Loucy (cell line): ENCODE results near the gene TRAF2.

Source experiments
- H2AFZ ChIP-seq: fragments of 200-600 bp; sonication (generic); 2 replicates; pipeline ENCODE4 v1.6.0; 2016; ENCODE audit warnings: antibody characterized with exemption, mild to moderate bottlenecking, low read length, moderate library complexity
- H3F3A ChIP-seq: fragments of 200-600 bp; 2 replicates; pipeline ENCODE4 v1.6.0; 2016; ENCODE audit warnings: antibody characterized with exemption, low read depth, mild to moderate bottlenecking
- H3K27me3 ChIP-seq: fragments of 200-600 bp; sonication (generic); 2 replicates; pipeline ENCODE4 v1.6.1; 2014; ENCODE audit warnings: low read length, mild to moderate bottlenecking; ENCODE audit not compliant: insufficient read depth, poor library complexity, severe bottlenecking
- H3K36me3 ChIP-seq: fragments of 200-600 bp; sonication (generic); 2 replicates; pipeline ENCODE4 v1.6.1; 2016; ENCODE audit warnings: low read length; ENCODE audit not compliant: insufficient read depth
- H3K4me1 ChIP-seq: fragments of 200-600 bp; sonication (generic); 2 replicates; pipeline ENCODE4 v1.5.1; 2014; ENCODE audit warnings: low read length, mild to moderate bottlenecking; ENCODE audit not compliant: insufficient read depth, poor library complexity, severe bottlenecking
- H3K4me2 ChIP-seq: fragments of 200-600 bp; sonication (generic); 2 replicates; pipeline ENCODE4 v1.6.0; 2014; ENCODE audit warnings: antibody characterized with exemption, low read length, low read depth, mild to moderate bottlenecking; ENCODE audit not compliant: poor library complexity, severe bottlenecking
- H3K4me3 ChIP-seq: fragments of 200-600 bp; sonication (generic); 2 replicates; pipeline ENCODE4 v1.5.1; 2014; ENCODE audit warnings: low read length, mild to moderate bottlenecking, mixed read lengths; ENCODE audit not compliant: poor library complexity, severe bottlenecking
- H3K79me2 ChIP-seq: fragments of 200-600 bp; sonication (generic); 2 replicates; pipeline ENCODE4 v1.6.1; 2014; ENCODE audit warnings: low read length; ENCODE audit not compliant: insufficient read depth
- H3K9ac ChIP-seq: fragments of 200-600 bp; sonication (generic); 2 replicates; pipeline ENCODE4 v1.6.0; 2014; ENCODE audit warnings: mild to moderate bottlenecking, low read depth, low read length, moderate library complexity; ENCODE audit not compliant: poor library complexity, severe bottlenecking
- H3K9me2 ChIP-seq: fragments of 200-600 bp; sonication (generic); replicated peaks from 2 replicates; pipeline ENCODE4 v1.6.1; 2016; ENCODE audit warnings: low read depth, low read length, mixed read lengths
- H3K9me3 ChIP-seq: fragments of 200-600 bp; sonication (generic); 2 replicates; pipeline ENCODE4 v1.6.1; 2014; ENCODE audit warnings: mild to moderate bottlenecking, antibody characterized with exemption, low read length, low read depth; ENCODE audit not compliant: insufficient read depth
- H4K20me1 ChIP-seq: fragments of 200-600 bp; sonication (generic); 2 replicates; pipeline ENCODE4 v1.6.0; 2014; ENCODE audit warnings: antibody characterized with exemption, low read length, mild to moderate bottlenecking; ENCODE audit not compliant: insufficient read depth, poor library complexity, severe bottlenecking
- EZH2phosphoT487 ChIP-seq: fragments of 200-600 bp; IDR thresholded peaks from 2 replicates; pipeline ENCODE4 v1.6.1; 2018; ENCODE audit warnings: antibody characterized with exemption, mild to moderate bottlenecking, moderate library complexity, borderline replicate concordance
- TF ChIP-seq, protein P1 (sequence below): fragments of 200-600 bp; sonication (generic); conservative IDR thresholded peaks from 2 replicates; pipeline ENCODE4 v1.5.1; 2014; ENCODE audit warnings: mild to moderate bottlenecking, antibody characterized with exemption, low read length

TRAF2 gene

DNA sequence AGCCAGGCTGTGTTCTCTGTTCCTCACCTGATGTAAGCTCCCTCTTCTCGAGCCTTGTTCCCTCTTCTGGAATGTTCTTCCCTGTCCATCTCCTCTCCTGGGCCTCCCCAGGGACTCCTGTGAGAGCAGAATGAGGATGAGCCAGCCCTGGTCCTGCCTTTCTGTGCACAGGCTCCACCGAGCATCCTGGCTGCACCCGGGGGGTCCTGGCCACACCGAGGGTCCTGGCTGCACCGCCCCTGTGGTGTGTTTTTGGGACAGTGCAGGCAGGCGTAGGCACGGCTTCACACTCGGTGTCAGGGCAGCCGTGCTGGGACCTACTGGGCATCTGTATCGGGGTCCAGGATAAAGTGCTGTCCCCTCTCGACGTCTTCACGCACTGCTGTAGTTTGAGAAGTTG is 40.4 kb downstream of the TRAF2 start:
- Histone ChIP-seq H3K9me2 (no peaks in the 10 kb centered on the region), H3K4me1 (no peaks in the 10 kb centered on the region), H2AFZ (no peak overlapping the region), H3F3A (no peaks in the 10 kb centered on the region), H3K27me3 (no peaks in the 10 kb centered on the region), H3K4me3 (no peak overlapping the region), H3K9me3 (no peaks in the 10 kb centered on the region), H3K9ac (no peak overlapping the region), H3K36me3 (peaks cover 50% of the 10 kb centered on the region; the same call in 1 of the 2 replicates), H3K79me2 (no peaks in the 10 kb centered on the region), H4K20me1 (no peaks in the 10 kb centered on the region), H3K4me2 (no peak overlapping the region)
- TF ChIP-seq EZH2phosphoT487 = no peak
- TF ChIP-seq, protein P1, sequence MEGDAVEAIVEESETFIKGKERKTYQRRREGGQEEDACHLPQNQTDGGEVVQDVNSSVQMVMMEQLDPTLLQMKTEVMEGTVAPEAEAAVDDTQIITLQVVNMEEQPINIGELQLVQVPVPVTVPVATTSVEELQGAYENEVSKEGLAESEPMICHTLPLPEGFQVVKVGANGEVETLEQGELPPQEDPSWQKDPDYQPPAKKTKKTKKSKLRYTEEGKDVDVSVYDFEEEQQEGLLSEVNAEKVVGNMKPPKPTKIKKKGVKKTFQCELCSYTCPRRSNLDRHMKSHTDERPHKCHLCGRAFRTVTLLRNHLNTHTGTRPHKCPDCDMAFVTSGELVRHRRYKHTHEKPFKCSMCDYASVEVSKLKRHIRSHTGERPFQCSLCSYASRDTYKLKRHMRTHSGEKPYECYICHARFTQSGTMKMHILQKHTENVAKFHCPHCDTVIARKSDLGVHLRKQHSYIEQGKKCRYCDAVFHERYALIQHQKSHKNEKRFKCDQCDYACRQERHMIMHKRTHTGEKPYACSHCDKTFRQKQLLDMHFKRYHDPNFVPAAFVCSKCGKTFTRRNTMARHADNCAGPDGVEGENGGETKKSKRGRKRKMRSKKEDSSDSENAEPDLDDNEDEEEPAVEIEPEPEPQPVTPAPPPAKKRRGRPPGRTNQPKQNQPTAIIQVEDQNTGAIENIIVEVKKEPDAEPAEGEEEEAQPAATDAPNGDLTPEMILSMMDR = no peak

DNA sequence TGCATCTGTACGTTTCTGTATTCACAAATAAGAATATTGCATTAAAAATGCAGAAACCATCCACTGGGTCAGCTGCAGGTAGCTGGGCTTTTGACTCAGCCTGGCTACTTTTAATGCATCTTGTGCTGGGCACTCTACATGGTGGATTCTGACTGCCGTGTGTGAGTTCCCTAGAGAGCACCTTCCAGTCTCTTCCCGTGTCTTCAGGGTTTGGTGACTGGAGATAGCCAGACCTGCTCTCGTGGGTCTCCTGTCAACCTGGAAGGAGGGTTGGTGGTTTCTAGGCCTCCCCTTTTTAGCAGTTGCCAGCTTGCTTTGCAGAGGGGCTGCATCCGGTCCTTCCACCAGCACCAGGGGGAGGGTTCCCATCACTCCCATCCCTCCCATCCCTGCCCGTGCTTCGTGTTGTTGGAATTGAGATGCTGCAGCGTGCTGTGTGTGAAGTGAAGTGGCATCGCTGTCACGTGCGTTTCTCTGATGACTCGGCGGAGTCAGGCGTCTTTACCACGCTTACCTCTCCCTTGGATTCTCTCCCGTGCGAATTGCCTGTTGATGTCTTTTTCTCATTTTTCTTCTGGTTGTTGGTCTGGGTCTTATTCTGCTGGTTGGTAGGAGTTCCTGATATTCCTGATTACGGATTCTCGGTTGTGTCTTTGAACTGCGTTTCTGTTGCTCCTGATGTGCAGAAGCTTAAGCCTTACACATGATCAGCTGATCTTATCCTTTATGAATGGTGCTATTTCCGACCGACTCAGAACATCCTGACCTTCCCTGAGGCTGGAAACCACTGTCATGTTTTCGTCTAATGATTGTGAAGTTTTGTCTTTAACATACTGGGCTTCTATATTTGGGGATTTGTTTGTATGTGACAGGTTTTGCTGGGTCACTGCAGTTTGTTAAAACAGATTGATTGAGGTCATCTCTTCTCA is 41.3 kb downstream of the TRAF2 start:
- peaks cover 42% of the 10 kb centered on the region; the same call in 1 of the 2 replicates for H3K36me3 ChIP-seq
- H3K9me3 ChIP-seq = no peaks in the 10 kb centered on the region
- no peaks in the 10 kb centered on the region for H3K79me2 ChIP-seq
- no peaks in the 10 kb centered on the region for H3K4me1 ChIP-seq
- no peak overlapping the region for H3K9ac ChIP-seq
- no peak overlapping the region for H2AFZ ChIP-seq
- TF ChIP-seq, protein P1 = no peak
- no peak for TF ChIP-seq EZH2phosphoT487
- H3F3A ChIP-seq = no peaks in the 10 kb centered on the region
- no peak overlapping the region for H3K4me3 ChIP-seq
- no peak overlapping the region for H3K4me2 ChIP-seq
- H3K9me2 ChIP-seq = no peaks in the 10 kb centered on the region
- no peaks in the 10 kb centered on the region for H4K20me1 ChIP-seq
- H3K27me3 ChIP-seq = no peaks in the 10 kb centered on the region

DNA sequence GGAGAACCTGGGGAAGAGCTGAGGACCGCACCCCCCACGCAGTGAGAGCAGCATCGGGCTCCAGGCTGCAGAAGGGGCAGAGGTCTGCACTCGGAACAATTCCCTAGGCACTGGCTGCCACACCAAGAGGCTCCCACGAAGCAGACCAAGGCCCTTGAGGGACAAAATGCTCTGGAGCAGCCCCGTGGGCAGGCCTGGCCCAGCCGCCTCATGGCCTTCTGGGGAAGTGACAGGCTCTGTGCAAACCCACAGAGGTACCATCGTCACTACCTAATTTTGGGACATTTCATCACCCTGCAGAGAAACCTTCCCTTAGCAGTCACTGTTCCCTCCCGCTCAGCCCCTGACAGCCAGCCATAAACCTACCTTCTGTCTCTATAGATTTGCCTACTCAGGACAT is 42.3 kb downstream of the TRAF2 start:
- Histone ChIP-seq H4K20me1 (no peaks in the 10 kb centered on the region), H3K4me3 (no peak overlapping the region), H3K9ac (no peak overlapping the region), H3K27me3 (no peaks in the 10 kb centered on the region), H2AFZ (no peak overlapping the region), H3F3A (no peaks in the 10 kb centered on the region), H3K79me2 (no peaks in the 10 kb centered on the region), H3K4me2 (no peak overlapping the region), H3K4me1 (no peaks in the 10 kb centered on the region), H3K36me3 (peaks cover 36% of the 10 kb centered on the region; the same call in 1 of the 2 replicates), H3K9me2 (no peaks in the 10 kb centered on the region), H3K9me3 (no peaks in the 10 kb centered on the region)
- TF ChIP-seq, protein P1 = no peak
- TF ChIP-seq EZH2phosphoT487 = no peak
